Liver (tissue), 9 donors: Measurements from ENCODE around the gene KRTDAP. TPM values are rescaled to one million over a fixed set of nuclear protein-coding genes. Genes with fewer than 3 reads are reported as not detected.

Experiments
- DNase-seq: peaks from one replicate; pipeline ENCODE4 v3.0.0-alpha.2; 2017; ENCODE audit warnings: low spot score
- H3K27ac ChIP-seq, 2 donors: one replicate each; pipeline ENCODE4 v1.7.0; 2013; ENCODE audit warnings: inconsistent platforms in 2 of 2, low read length in 2 of 2, control low read depth in 1 of 2, low read depth in 1 of 2, mild to moderate bottlenecking in 1 of 2
- H3K27me3 ChIP-seq, 4 donors: one replicate each; pipeline versions ENCODE4 v1.6.1 to v1.7.0; 2013; ENCODE audit warnings: low read length in 3 of 4, inconsistent platforms in 1 of 4, mild to moderate bottlenecking in 1 of 4, moderate library complexity in 1 of 4; ENCODE audit not compliant: control insufficient read depth in 4 of 4, insufficient read depth in 4 of 4
- H3K36me3 ChIP-seq, 4 donors: one replicate each; pipeline versions ENCODE4 v1.6.1 to v1.7.0; 2013; ENCODE audit warnings: low read length in 3 of 4, mild to moderate bottlenecking in 3 of 4, low read depth in 1 of 4, moderate library complexity in 1 of 4; ENCODE audit not compliant: control insufficient read depth in 4 of 4, insufficient read depth in 3 of 4
- H3K4me1 ChIP-seq, 4 donors: one replicate each; pipeline versions ENCODE4 v1.6.1 to v1.7.0; 2013; ENCODE audit warnings: low read length in 3 of 4, mild to moderate bottlenecking in 3 of 4, moderate library complexity in 1 of 4; ENCODE audit not compliant: control insufficient read depth in 4 of 4, insufficient read depth in 4 of 4
- H3K4me3 ChIP-seq, 3 donors: one replicate each; pipeline versions ENCODE4 v1.6.1 to v1.7.0; 2013; ENCODE audit warnings: low read length in 3 of 3, control low read depth in 1 of 3, low read depth in 1 of 3, mild to moderate bottlenecking in 1 of 3
- H3K9ac ChIP-seq, 2 donors: one replicate each; pipeline ENCODE4 v1.7.0; 2013; ENCODE audit warnings: low read length in 2 of 2, mild to moderate bottlenecking in 2 of 2, moderate library complexity in 2 of 2, control low read depth in 1 of 2, low read depth in 1 of 2
- H3K9me3 ChIP-seq, 4 donors: one replicate each; pipeline versions ENCODE4 v1.6.1 to v1.7.0; 2013; ENCODE audit warnings: low read length in 3 of 4; ENCODE audit not compliant: control insufficient read depth in 4 of 4
- EGR1 ChIP-seq, 2 donors: IDR thresholded peaks; 2 replicates each; pipeline ENCODE4 v1.6.1; 2016 to 2018; ENCODE audit warnings: antibody characterized with exemption in 2 of 2, low read depth in 2 of 2
- FOXA1 ChIP-seq: IDR thresholded peaks from 2 replicates; pipeline ENCODE4 v1.6.1; 2016; ENCODE audit warnings: antibody characterized with exemption
- FOXA2 ChIP-seq: IDR thresholded peaks from 2 replicates; pipeline ENCODE4 v1.6.1; 2016; ENCODE audit warnings: antibody characterized with exemption
- GABPA ChIP-seq, 2 donors: IDR thresholded peaks in 1 of 2; conservative IDR thresholded peaks in 1 of 2; 2 replicates each; pipeline ENCODE4 v1.6.1; 2016; ENCODE audit warnings: antibody characterized with exemption in 2 of 2, mild to moderate bottlenecking in 1 of 2, moderate library complexity in 1 of 2
- HNF4A ChIP-seq, 2 donors: conservative IDR thresholded peaks; 2 replicates each; pipeline ENCODE4 v1.6.1; 2016; ENCODE audit warnings: antibody characterized with exemption in 2 of 2, mild to moderate bottlenecking in 2 of 2
- HNF4G ChIP-seq: IDR thresholded peaks from 2 replicates; pipeline ENCODE4 v1.6.1; 2016; ENCODE audit warnings: antibody characterized with exemption
- JUND ChIP-seq, 2 donors: IDR thresholded peaks; 2 replicates each; pipeline ENCODE4 v1.6.1; 2016; ENCODE audit warnings: antibody characterized with exemption in 2 of 2
- NR2F2 ChIP-seq: IDR thresholded peaks from 2 replicates; pipeline ENCODE4 v1.6.1; 2016; ENCODE audit warnings: antibody characterized with exemption
- TAF1 ChIP-seq: conservative IDR thresholded peaks from 2 replicates; pipeline ENCODE4 v1.6.1; 2016; ENCODE audit warnings: antibody characterized with exemption, mild to moderate bottlenecking
- YY1 ChIP-seq: IDR thresholded peaks from 2 replicates; pipeline ENCODE4 v1.6.1; 2016; ENCODE audit warnings: antibody characterized with exemption, mild to moderate bottlenecking
- WGBS: extraction: QIAGEN DNeasy Blood & Tissue Kit; methylation state at CpG from one replicate; pipeline ENCODE4 v1.1.7; 2013; 5-methylcytosine and 5-hydroxymethylcytosine counted together
- polyA plus RNA-seq, 2 donors: library from polyadenylated mRNA; stranded (reverse) in 1 of 2; unstranded in 1 of 2; fragments of 200-250 nt in 1 of 2; fragments of >200 nt in 1 of 2; fragmentation: Nextera tagmentation in 1 of 2; extraction: Ambion mirVana in 1 of 2; gene quantifications; one replicate each; pipeline versions ENCODE4 v1.2.1 to v1.2.3, GENCODE V29; 2013 to 2015
- total RNA-seq, 2 donors: library from RNA; depleted of rRNA; stranded (reverse); fragments of >200 nt; gene quantifications; one replicate each; pipeline ENCODE4 v1.2.3, GENCODE V29; 2014
- TF ChIP-seq, protein P1 (sequence below): IDR thresholded peaks from 2 replicates; pipeline ENCODE4 v1.6.1; 2016; ENCODE audit warnings: antibody characterized with exemption
- TF ChIP-seq, protein P2 (sequence below): fragments of 150-350 bp; IDR thresholded peaks from 2 replicates; pipeline ENCODE4 v1.5.1; 2017; ENCODE audit warnings: improper control_type of control experiment, low read depth, low read length; ENCODE audit not compliant: missing input control
- TF ChIP-seq, protein P3 (sequence below): IDR thresholded peaks from 2 replicates; pipeline ENCODE4 v1.6.1; 2016; ENCODE audit warnings: antibody characterized with exemption
- TF ChIP-seq, protein P4 (sequence below): IDR thresholded peaks from 2 replicates; pipeline ENCODE4 v1.6.1; 2016; ENCODE audit warnings: antibody characterized with exemption
- TF ChIP-seq, protein P5 (sequence below): IDR thresholded peaks from 2 replicates; pipeline ENCODE4 v1.6.1; 2016; ENCODE audit warnings: antibody characterized with exemption, mild to moderate bottlenecking
- donor health status: healthy.
- donor health status: healthy.
- donor health status: healthy.
- donor health status: healthy.
- donor health status: healthy.

Gene KRTDAP
- total and polyA plus RNA-seq, 4 donors, result not detected

DNA sequence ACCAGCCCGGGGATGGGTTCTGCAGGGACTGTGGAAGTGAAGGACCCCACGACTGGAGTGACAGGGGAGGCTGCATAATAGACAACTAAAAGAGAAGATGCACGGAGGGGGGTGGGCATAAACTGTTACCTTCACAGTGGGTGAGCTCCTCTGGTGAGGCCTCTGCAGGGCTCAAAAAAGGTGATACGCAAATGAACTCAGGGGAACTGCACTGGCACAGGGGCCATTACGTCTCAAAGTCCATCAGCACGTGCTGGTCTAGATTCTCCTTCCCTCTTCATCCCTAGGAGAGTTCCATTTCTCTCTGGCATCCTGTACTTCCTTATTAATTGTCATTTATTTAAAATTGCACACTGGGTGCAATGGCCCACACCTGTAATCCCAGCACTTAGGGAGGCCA, 50.3 kb downstream of the KRTDAP start:
- Histone ChIP-seq H3K36me3 (no peaks in the 10 kb centered on the region), H3K4me1 (peaks cover 7 to 21% (median 12%) of the 10 kb centered on the region in 4 donors), H3K9ac (no peak overlapping the region), H3K9me3 (no peaks in the 10 kb centered on the region), H3K4me3 (no peak overlapping the region), H3K27me3 (no peaks in the 10 kb centered on the region), H3K27ac (no peak overlapping the region)
- 84% methylated on average over 6 of the region's 6 CpGs for WGBS
- DNase-seq, result no peak
- TF ChIP-seq, protein P1, sequence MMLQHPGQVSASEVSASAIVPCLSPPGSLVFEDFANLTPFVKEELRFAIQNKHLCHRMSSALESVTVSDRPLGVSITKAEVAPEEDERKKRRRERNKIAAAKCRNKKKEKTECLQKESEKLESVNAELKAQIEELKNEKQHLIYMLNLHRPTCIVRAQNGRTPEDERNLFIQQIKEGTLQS, result no peak
- TF ChIP-seq EGR1 (IDR thresholded peaks at IDR 0.05; ENCODE audit: low read depth in 2 of 2) (no peak), GABPA (IDR thresholded peaks at IDR 0.05 in 1 of 2, conservative IDR thresholded peaks at IDR 0.05 in 1 of 2) (no peak), YY1 (no peak), JUND (IDR thresholded peaks at IDR 0.05) (no peak), HNF4A (conservative IDR thresholded peaks at IDR 0.05) (no peak)

DNA sequence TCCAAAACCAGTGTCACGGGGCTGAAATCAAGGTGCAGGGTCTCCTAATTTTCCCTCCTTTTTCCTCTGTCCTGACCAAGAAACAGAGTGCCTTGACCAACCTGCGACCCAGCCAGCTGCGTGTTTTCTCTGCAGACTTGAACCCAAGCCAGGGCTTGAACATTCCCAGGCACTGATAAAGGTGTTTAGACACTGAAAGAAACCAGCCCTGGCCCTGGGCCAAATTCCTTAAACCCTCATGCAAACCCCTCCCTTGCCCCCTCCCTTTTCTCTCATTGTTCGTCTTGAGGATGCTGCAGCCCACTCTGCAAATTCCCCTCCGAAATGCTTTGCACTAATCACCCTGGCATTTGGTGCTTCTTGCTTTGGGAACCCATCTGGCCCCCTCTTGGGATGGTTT, 51.7 kb downstream of the KRTDAP start:
- H3K9me3 ChIP-seq, result no peaks in the 10 kb centered on the region
- no peak overlapping the region for H3K27ac ChIP-seq
- 79% methylated on average over 5 of the region's 5 CpGs for WGBS
- no peak overlapping the region for H3K9ac ChIP-seq
- TF ChIP-seq FOXA2 (no peak), NR2F2 (no peak), HNF4G (no peak), FOXA1 (no peak), YY1 (no peak), TAF1 (no peak), HNF4A (conservative IDR thresholded peaks at IDR 0.05) (no peak)
- TF ChIP-seq, protein P2, sequence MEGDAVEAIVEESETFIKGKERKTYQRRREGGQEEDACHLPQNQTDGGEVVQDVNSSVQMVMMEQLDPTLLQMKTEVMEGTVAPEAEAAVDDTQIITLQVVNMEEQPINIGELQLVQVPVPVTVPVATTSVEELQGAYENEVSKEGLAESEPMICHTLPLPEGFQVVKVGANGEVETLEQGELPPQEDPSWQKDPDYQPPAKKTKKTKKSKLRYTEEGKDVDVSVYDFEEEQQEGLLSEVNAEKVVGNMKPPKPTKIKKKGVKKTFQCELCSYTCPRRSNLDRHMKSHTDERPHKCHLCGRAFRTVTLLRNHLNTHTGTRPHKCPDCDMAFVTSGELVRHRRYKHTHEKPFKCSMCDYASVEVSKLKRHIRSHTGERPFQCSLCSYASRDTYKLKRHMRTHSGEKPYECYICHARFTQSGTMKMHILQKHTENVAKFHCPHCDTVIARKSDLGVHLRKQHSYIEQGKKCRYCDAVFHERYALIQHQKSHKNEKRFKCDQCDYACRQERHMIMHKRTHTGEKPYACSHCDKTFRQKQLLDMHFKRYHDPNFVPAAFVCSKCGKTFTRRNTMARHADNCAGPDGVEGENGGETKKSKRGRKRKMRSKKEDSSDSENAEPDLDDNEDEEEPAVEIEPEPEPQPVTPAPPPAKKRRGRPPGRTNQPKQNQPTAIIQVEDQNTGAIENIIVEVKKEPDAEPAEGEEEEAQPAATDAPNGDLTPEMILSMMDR, result no peak
- TF ChIP-seq, protein P1, result no peak
- TF ChIP-seq, protein P3, sequence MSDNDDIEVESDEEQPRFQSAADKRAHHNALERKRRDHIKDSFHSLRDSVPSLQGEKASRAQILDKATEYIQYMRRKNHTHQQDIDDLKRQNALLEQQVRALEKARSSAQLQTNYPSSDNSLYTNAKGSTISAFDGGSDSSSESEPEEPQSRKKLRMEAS, result no peak
- TF ChIP-seq, protein P4, sequence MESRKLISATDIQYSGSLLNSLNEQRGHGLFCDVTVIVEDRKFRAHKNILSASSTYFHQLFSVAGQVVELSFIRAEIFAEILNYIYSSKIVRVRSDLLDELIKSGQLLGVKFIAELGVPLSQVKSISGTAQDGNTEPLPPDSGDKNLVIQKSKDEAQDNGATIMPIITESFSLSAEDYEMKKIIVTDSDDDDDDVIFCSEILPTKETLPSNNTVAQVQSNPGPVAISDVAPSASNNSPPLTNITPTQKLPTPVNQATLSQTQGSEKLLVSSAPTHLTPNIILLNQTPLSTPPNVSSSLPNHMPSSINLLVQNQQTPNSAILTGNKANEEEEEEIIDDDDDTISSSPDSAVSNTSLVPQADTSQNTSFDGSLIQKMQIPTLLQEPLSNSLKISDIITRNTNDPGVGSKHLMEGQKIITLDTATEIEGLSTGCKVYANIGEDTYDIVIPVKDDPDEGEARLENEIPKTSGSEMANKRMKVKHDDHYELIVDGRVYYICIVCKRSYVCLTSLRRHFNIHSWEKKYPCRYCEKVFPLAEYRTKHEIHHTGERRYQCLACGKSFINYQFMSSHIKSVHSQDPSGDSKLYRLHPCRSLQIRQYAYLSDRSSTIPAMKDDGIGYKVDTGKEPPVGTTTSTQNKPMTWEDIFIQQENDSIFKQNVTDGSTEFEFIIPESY, result no peak
- TF ChIP-seq, protein P5, sequence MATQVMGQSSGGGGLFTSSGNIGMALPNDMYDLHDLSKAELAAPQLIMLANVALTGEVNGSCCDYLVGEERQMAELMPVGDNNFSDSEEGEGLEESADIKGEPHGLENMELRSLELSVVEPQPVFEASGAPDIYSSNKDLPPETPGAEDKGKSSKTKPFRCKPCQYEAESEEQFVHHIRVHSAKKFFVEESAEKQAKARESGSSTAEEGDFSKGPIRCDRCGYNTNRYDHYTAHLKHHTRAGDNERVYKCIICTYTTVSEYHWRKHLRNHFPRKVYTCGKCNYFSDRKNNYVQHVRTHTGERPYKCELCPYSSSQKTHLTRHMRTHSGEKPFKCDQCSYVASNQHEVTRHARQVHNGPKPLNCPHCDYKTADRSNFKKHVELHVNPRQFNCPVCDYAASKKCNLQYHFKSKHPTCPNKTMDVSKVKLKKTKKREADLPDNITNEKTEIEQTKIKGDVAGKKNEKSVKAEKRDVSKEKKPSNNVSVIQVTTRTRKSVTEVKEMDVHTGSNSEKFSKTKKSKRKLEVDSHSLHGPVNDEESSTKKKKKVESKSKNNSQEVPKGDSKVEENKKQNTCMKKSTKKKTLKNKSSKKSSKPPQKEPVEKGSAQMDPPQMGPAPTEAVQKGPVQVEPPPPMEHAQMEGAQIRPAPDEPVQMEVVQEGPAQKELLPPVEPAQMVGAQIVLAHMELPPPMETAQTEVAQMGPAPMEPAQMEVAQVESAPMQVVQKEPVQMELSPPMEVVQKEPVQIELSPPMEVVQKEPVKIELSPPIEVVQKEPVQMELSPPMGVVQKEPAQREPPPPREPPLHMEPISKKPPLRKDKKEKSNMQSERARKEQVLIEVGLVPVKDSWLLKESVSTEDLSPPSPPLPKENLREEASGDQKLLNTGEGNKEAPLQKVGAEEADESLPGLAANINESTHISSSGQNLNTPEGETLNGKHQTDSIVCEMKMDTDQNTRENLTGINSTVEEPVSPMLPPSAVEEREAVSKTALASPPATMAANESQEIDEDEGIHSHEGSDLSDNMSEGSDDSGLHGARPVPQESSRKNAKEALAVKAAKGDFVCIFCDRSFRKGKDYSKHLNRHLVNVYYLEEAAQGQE, result no peak
- H3K27me3 ChIP-seq, result no peaks in the 10 kb centered on the region
- H3K36me3 ChIP-seq, result no peaks in the 10 kb centered on the region
- no peak overlapping the region for H3K4me3 ChIP-seq
- H3K4me1 ChIP-seq, result peaks cover 8 to 26% (median 16%) of the 10 kb centered on the region in 4 donors
- no peak for DNase-seq
